GM18519 (cell line): ENCODE measurements around the gene PPP1R7.

Experiments
- ATAC-seq: cut with Tn5 transposase; IDR thresholded peaks from one replicate; pipeline ENCODE4 v1.9.1; 2021; ENCODE audit warnings: mild to moderate bottlenecking, moderate library complexity; ENCODE audit not compliant: unreplicated experiment, low FRiP score

The PPP1R7 gene

GRCh38 chr2:241204490-241204889 is 54.2 kb downstream of the PPP1R7 start:
- ATAC-seq, result no peak

- no peak for ATAC-seq
These were observed 54.8 kb downstream of the PPP1R7 start for GRCh38 chr2:241205086-241205485.

- no peak for ATAC-seq
These were observed 56.9 kb downstream of the PPP1R7 start for GRCh38 chr2:241207151-241207550.

GRCh38 chr2:241207641-241208040 is 57.4 kb downstream of the PPP1R7 start:
- no peak for ATAC-seq

- ATAC-seq, result no peak
These were observed 57.8 kb downstream of the PPP1R7 start for GRCh38 chr2:241208058-241208457.

GRCh38 chr2:241209271-241209670 is 59.0 kb downstream of the PPP1R7 start:
- no peak for ATAC-seq

- no peak for ATAC-seq
These were observed 61.0 kb downstream of the PPP1R7 start for GRCh38 chr2:241211276-241211675.

- ATAC-seq, result no peak
These were observed 62.8 kb downstream of the PPP1R7 start for GRCh38 chr2:241213041-241213440.

GRCh38 chr2:241213567-241213966 is 63.3 kb downstream of the PPP1R7 start:
- no peak for ATAC-seq

GRCh38 chr2:241214209-241214608 is 63.9 kb downstream of the PPP1R7 start:
- ATAC-seq, result no peak

- no peak for ATAC-seq
These were observed 64.5 kb downstream of the PPP1R7 start for GRCh38 chr2:241214766-241215165.

GRCh38 chr2:241215421-241215820 is 65.2 kb downstream of the PPP1R7 start:
- ATAC-seq, result no peak

- no peak for ATAC-seq
These were observed 66.0 kb downstream of the PPP1R7 start for GRCh38 chr2:241216211-241216761.

GRCh38 chr2:241217320-241218031 is 67.2 kb downstream of the PPP1R7 start:
- ATAC-seq, result no peak

GRCh38 chr2:241218131-241219029 is 68.1 kb downstream of the PPP1R7 start:
- ATAC-seq, result no peak

- ATAC-seq, result no peak
These were observed 68.7 kb downstream of the PPP1R7 start for GRCh38 chr2:241219030-241219382.

- no peak for ATAC-seq
These were observed 69.6 kb downstream of the PPP1R7 start for GRCh38 chr2:241219856-241220356.

- ATAC-seq, result no peak
These were observed 73.1 kb downstream of the PPP1R7 start for GRCh38 chr2:241223211-241224017.

- no peak for ATAC-seq
These were observed 74.0 kb downstream of the PPP1R7 start for GRCh38 chr2:241224018-241224850.
